ENCODE data around the gene SYNE3. TPM values are rescaled to one million over a fixed set of nuclear protein-coding genes. Genes with fewer than 3 reads are reported as not detected.

The SYNE3 gene
- total and polyA plus RNA-seq, 10 of the 15 experiments (the other 5 are each of a cell fraction or from before 2014, with no cell fraction given), result 1.4 to 44.1 (median 13.4) TPM

DNA sequence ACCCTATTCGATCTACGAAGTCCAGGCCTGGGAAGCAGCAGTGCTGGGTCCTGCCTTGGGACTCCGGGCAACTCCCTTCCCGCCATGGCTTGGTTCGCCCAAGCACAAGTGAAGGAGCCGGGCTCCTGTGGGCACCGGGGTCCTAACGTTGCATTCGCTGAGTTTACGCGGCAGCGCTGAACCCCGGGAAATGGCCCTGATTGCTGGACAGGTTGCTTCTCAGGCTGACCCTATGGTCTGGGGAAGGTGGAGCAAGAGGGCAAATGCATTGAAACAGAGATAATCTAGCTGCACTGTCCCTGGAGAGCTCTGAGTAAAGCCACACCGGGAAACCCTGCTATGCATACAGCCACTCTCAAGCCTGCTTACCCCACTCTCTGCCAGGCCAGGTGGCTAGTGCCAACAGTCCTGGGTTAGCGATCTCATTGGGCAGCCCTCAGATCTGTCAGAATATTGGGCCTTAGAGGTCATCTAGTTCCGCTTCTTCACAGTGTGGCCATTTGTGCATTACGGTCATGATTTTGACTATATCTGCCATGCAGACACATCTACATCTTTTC lies 11.3 kb downstream of the SYNE3 start:
- Histone ChIP-seq H2AFZ (ENCODE audit: control insufficient read depth, low read depth, low read length) (no peak overlapping the region), H3K9me3 (replicated peaks; ENCODE audit: control insufficient read depth, insufficient read depth, low read length) (no peaks in the 10 kb centered on the region), H3K4me2 (ENCODE audit: control insufficient read depth, insufficient read depth) (peak overlapping the region; percentile 77), H3K79me2 (ENCODE audit: control insufficient read depth, insufficient read depth, low read length) (peaks cover 93% of the 10 kb centered on the region), H3K4me1 (ENCODE audit: control insufficient read depth, insufficient read depth, low read length) (peaks cover 72% of the 10 kb centered on the region), H3K27ac (ENCODE audit: control insufficient read depth, insufficient read depth) (peak overlapping the region; percentile 92), H3K36me3 (ENCODE audit: control insufficient read depth in 2 of 2, insufficient read depth in 2 of 2, low read length in 1 of 2) (peaks cover 14 to 17% of the 10 kb centered on the region in 2 experiments; a peak in 3 of 4 replicates), H3K9ac (ENCODE audit: control insufficient read depth, insufficient read depth, low read length) (peak overlapping the region; percentile 36), H3K4me3 (peak overlapping the region; percentile 8; the same call in 1 of the 2 replicates), H3K27me3 (replicated peaks in 1 of 2; ENCODE audit: control insufficient read depth in 2 of 2, insufficient read depth in 2 of 2, low read length in 1 of 2) (no peaks in the 10 kb centered on the region), H4K20me1 (ENCODE audit: control insufficient read depth, insufficient read depth) (no peaks in the 10 kb centered on the region)
- SMC1A ChIA-PET (ENCODE audit: uncharacterized antibody, unreplicated experiment), result interaction anchor here (1.1 to 12.0 kb wide), 7 partner anchors 9 to 217 kb away, joined by 3 to 107 read pairs (median 12); partner anchors contain the start of gene SYNE3
- DNase-seq (ENCODE audit: low read depth, low spot score) (no peak), FAIRE-seq (no peak), ATAC-seq (peak; percentile 44)
- 49% methylated on average over 17 of the region's 17 CpGs for WGBS (ENCODE audit: insufficient coverage, insufficient replicate concordance, low lambda C conversion rate, missing lambda C conversion rate)
- POLR2A ChIA-PET, result interaction anchor here (2.7 to 17.4 kb wide), 3 partner anchors 10 to 25 kb away, joined by 9 to 276 read pairs (median 58); partner anchors contain the start of gene SYNE3
- CTCF ChIA-PET, result interaction anchor here (1.1 to 7.5 kb wide), 8 partner anchors 10 to 63 kb away, joined by 3 to 55 read pairs (median 14); partner anchors contain the start of gene SYNE3
- intact Hi-C loops (cut with micrococcal nuclease; ENCODE audit: unreplicated experiment) (loop anchor here (10.0 kb wide), 2 partner anchors 180 to 350 kb away; partner anchors contain the start of gene DICER1), in situ Hi-C loops (cut with MboI) (no loop called here)
- no peak for TF ChIP-seq CEBPB (IDR thresholded peaks at IDR 0.05; ENCODE audit: borderline replicate concordance in 1 of 2, low read depth in 2 of 2, low read length in 2 of 2)
- TF ChIP-seq FOXK2 (IDR thresholded peaks at IDR 0.05), result no peak
- no peak for TF ChIP-seq RAD51 (IDR thresholded peaks at IDR 0.05)
- TF ChIP-seq, protein P1, sequence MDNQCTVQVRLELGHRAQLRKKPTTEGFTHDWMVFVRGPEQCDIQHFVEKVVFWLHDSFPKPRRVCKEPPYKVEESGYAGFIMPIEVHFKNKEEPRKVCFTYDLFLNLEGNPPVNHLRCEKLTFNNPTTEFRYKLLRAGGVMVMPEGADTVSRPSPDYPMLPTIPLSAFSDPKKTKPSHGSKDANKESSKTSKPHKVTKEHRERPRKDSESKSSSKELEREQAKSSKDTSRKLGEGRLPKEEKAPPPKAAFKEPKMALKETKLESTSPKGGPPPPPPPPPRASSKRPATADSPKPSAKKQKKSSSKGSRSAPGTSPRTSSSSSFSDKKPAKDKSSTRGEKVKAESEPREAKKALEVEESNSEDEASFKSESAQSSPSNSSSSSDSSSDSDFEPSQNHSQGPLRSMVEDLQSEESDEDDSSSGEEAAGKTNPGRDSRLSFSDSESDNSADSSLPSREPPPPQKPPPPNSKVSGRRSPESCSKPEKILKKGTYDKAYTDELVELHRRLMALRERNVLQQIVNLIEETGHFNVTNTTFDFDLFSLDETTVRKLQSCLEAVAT (IDR thresholded peaks at IDR 0.05), result peak; percentile 86
- no peak for TF ChIP-seq POLR2AphosphoS2 (IDR thresholded peaks at IDR 0.05; ENCODE audit: low read depth, low read length)
- TF ChIP-seq RBBP5 (conservative IDR thresholded peaks at IDR 0.05), result no peak
- peak; percentile 32 for TF ChIP-seq MEF2B (IDR thresholded peaks at IDR 0.05; ENCODE audit: partially characterized antibody, poor library complexity, severe bottlenecking)
- TF ChIP-seq SRF (IDR thresholded peaks at IDR 0.05; ENCODE audit: low read depth in 2 of 2, low read length in 2 of 2), result no peak
- no peak for TF ChIP-seq HDAC6 (IDR thresholded peaks at IDR 0.05; ENCODE audit: unreplicated experiment)
- TF ChIP-seq NR2C1 (IDR thresholded peaks at IDR 0.05), result no peak
- no peak for TF ChIP-seq TBL1XR1 (IDR thresholded peaks at IDR 0.05; ENCODE audit: low read depth, low read length)
- TF ChIP-seq ESRRA (IDR thresholded peaks at IDR 0.05; ENCODE audit: low read length), result no peak
- TF ChIP-seq SIX5 (IDR thresholded peaks at IDR 0.05; ENCODE audit: low read depth, low read length, severe bottlenecking), result no peak
- no peak for TF ChIP-seq SREBF2 (IDR thresholded peaks at IDR 0.05; ENCODE audit: low read length)
- TF ChIP-seq, protein P2, sequence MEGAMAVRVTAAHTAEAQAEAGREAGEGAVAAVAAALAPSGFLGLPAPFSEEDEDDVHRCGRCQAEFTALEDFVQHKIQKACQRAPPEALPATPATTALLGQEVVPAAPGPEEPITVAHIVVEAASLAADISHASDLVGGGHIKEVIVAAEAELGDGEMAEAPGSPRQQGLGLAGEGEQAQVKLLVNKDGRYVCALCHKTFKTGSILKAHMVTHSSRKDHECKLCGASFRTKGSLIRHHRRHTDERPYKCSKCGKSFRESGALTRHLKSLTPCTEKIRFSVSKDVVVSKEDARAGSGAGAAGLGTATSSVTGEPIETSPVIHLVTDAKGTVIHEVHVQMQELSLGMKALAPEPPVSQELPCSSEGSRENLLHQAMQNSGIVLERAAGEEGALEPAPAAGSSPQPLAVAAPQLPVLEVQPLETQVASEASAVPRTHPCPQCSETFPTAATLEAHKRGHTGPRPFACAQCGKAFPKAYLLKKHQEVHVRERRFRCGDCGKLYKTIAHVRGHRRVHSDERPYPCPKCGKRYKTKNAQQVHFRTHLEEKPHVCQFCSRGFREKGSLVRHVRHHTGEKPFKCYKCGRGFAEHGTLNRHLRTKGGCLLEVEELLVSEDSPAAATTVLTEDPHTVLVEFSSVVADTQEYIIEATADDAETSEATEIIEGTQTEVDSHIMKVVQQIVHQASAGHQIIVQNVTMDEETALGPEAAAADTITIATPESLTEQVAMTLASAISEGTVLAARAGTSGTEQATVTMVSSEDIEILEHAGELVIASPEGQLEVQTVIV (IDR thresholded peaks at IDR 0.05; ENCODE audit: borderline replicate concordance, partially characterized antibody), result no peak
- TF ChIP-seq, protein P3, sequence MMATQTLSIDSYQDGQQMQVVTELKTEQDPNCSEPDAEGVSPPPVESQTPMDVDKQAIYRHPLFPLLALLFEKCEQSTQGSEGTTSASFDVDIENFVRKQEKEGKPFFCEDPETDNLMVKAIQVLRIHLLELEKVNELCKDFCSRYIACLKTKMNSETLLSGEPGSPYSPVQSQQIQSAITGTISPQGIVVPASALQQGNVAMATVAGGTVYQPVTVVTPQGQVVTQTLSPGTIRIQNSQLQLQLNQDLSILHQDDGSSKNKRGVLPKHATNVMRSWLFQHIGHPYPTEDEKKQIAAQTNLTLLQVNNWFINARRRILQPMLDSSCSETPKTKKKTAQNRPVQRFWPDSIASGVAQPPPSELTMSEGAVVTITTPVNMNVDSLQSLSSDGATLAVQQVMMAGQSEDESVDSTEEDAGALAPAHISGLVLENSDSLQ (IDR thresholded peaks at IDR 0.05), result 0 out of 2 replicates have a peak, but pooled peaks have one; percentile 34
- TF ChIP-seq ATF7 (IDR thresholded peaks at IDR 0.05; ENCODE audit: low read depth), result no peak
- TF ChIP-seq GABPA (IDR thresholded peaks at IDR 0.05; ENCODE audit: low read depth), result no peak
- no peak for TF ChIP-seq STAT1 (conservative IDR thresholded peaks at IDR 0.05)
- RAD21 ChIA-PET (ENCODE audit: unreplicated experiment), result interaction anchor here (0.8 to 5.9 kb wide), 7 partner anchors 9 to 59 kb away, joined by 3 to 78 read pairs (median 4); partner anchors contain the start of gene SYNE3
- BruUV-seq (replicated peaks), result no TSS peak

Data from GM12878 (cell line).